Activated CD8-positive, alpha-beta memory T cell treated with anti-CD3 and anti-CD28 coated beads, Interleukin-2, amount 50 U/mL, for 4 hours (primary cell): Measurements from ENCODE around the gene CCDC158.

ENCODE experiments used
- DNase-seq: peaks from one replicate; pipeline ENCODE4 v3.0.0-alpha.2; 2020

CCDC158 gene

GRCh38 chr4:76276813-76277212, 144.1 kb downstream of the CCDC158 start:
- no peak for DNase-seq

- no peak for DNase-seq
Measured at GRCh38 chr4:76275486-76276124, 145.3 kb downstream of the CCDC158 start.

- no peak for DNase-seq
Measured at GRCh38 chr4:76272999-76273398, 147.9 kb downstream of the CCDC158 start.

GRCh38 chr4:76272582-76272981, 148.4 kb downstream of the CCDC158 start:
- DNase-seq = no peak

- DNase-seq = no peak
Measured at GRCh38 chr4:76272073-76272472, 148.9 kb downstream of the CCDC158 start.

GRCh38 chr4:76271248-76271647, 149.7 kb downstream of the CCDC158 start:
- no peak for DNase-seq

GRCh38 chr4:76270244-76271175, 150.4 kb downstream of the CCDC158 start:
- DNase-seq = no peak

GRCh38 chr4:76267811-76268210, 153.1 kb downstream of the CCDC158 start:
- no peak for DNase-seq

GRCh38 chr4:76266627-76267026, 154.3 kb downstream of the CCDC158 start:
- DNase-seq = no peak

- no peak for DNase-seq
Measured at GRCh38 chr4:76265631-76266218, 155.2 kb downstream of the CCDC158 start.
